ENCODE results near the gene DNAJC5.

The DNAJC5 gene

DNA sequence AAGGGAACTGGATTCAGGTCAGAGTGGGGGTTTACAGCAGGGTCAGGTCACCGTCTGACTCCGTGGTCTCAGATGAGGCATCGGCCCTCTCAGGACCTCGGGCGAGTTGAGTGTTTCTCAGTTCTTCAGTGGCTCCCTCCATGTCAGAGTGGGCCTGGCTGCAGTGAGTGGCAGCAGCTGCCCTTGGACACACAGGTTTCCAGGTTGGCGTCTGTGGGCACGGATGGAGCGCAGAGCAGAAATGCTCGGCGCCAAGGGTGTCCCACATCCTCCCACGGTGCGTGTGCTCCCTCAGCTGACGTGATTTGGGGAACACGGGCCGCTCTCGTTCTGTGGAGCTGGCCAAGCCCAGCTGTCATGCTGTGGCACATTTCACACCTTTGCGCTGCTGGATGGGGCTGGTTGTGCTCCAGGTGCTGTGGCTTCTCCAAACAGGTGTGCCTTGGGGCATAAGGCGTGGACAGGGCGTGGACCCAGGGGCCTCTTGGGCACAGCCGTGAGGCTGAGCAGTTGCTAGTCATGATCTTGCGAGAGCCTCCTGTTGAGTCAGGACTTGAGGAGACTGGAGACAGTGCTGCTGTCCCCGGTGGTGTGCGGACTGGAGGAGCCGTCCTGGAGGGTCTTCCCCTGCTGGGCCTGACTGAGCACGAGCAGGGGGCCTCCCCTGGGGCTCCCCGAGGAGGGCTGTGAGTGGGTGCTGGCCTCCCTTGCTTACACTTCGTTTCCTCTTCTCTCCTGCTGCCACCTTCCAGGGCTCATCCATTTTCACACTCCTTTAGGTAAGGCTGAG lies 9.5 kb upstream of the DNAJC5 start:
- Histone ChIP-seq H3K27ac (ENCODE audit: low read depth, low read length) (no peak overlapping the region), H2AK5ac (ENCODE audit: low read length) (no peak overlapping the region)
- DNase-seq = no peak

DNA sequence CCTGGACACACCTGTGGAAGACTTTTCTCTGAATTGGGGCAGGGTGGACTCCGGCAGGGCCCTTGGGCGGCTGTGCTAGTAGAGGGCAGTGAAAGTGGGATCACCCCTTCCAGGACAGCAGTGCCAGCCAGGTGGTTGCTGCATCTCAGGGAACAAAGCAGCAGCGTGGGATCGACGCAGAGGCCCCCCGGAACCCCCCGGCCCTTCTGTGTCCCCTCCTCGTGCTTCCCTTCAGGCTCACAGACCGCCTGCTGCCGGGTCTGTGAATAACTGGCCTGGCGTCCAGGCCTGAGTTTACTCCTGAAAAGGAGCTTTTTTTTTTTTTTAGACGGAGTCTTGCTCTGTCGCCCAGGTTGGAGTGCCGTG lies 8.9 kb upstream of the DNAJC5 start:
- DNase-seq = no peak
- H3K36me3 ChIP-seq (ENCODE audit: control insufficient read depth, insufficient read depth, low read length) = peaks cover 19% of the 10 kb centered on the region

More for the DNA sequence above, 9.5 kb upstream of the DNAJC5 start:
- Histone ChIP-seq H3K36me3 (ENCODE audit: control insufficient read depth, insufficient read depth, low read length) (peaks cover 17% of the 10 kb centered on the region), H2BK5ac (ENCODE audit: low read length) (no peak overlapping the region), H3K79me2 (ENCODE audit: control insufficient read depth, insufficient read depth, low read length) (peaks cover 2% of the 10 kb centered on the region), H3K4me1 (ENCODE audit: control insufficient read depth, low read depth, low read length) (no peaks in the 10 kb centered on the region), H3K4me2 (ENCODE audit: low read length) (no peak overlapping the region), H3K27me3 (ENCODE audit: insufficient read depth, low read length, poor library complexity) (no peaks in the 10 kb centered on the region), H3K4me3 (ENCODE audit: low read length) (no peak overlapping the region), H3K18ac (ENCODE audit: low read length) (no peak overlapping the region), H3K56ac (ENCODE audit: low read length) (no peak overlapping the region), H4K8ac (ENCODE audit: low read depth, low read length) (no peak overlapping the region), H4K5ac (ENCODE audit: low read length) (no peak overlapping the region), H3K79me1 (ENCODE audit: low read length) (peaks cover 5% of the 10 kb centered on the region), H2BK120ac (ENCODE audit: low read depth, low read length) (no peak overlapping the region), H3K9ac (ENCODE audit: low read length) (no peak overlapping the region), H2BK15ac (replicated peaks; ENCODE audit: low read depth) (no peak overlapping the region), H3K4ac (ENCODE audit: low read depth, low read length) (no peak overlapping the region), H3K23ac (ENCODE audit: low read length) (no peak overlapping the region)
- no CpG with 5 or more reads among the region's 27 CpGs for WGBS (ENCODE audit: extremely low coverage, insufficient coverage, low lambda C conversion rate)

GRCh38 chr20:63886921-63887320 lies 8.0 kb upstream of the DNAJC5 start:
- H2BK15ac ChIP-seq (replicated peaks; ENCODE audit: low read depth) = no peak overlapping the region
- no peak overlapping the region for H3K9ac ChIP-seq (ENCODE audit: low read length)
- H3K56ac ChIP-seq (ENCODE audit: low read length) = no peak overlapping the region
- H3K4me3 ChIP-seq (ENCODE audit: low read length) = no peak overlapping the region
- no peak overlapping the region for H4K5ac ChIP-seq (ENCODE audit: low read length)
- DNase-seq = no peak
- no peaks in the 10 kb centered on the region for H3K4me1 ChIP-seq (ENCODE audit: control insufficient read depth, low read depth, low read length)
- no peaks in the 10 kb centered on the region for H3K27me3 ChIP-seq (ENCODE audit: insufficient read depth, low read length, poor library complexity)
- no peak overlapping the region for H2AK5ac ChIP-seq (ENCODE audit: low read length)
- H3K79me2 ChIP-seq (ENCODE audit: control insufficient read depth, insufficient read depth, low read length) = peaks cover 2% of the 10 kb centered on the region
- no peak overlapping the region for H3K18ac ChIP-seq (ENCODE audit: low read length)
- WGBS (ENCODE audit: extremely low coverage, insufficient coverage, low lambda C conversion rate) = no CpG with 5 or more reads among the region's 11 CpGs
- no peak overlapping the region for H2BK120ac ChIP-seq (ENCODE audit: low read depth, low read length)
- no peak overlapping the region for H3K4ac ChIP-seq (ENCODE audit: low read depth, low read length)
- peaks cover 22% of the 10 kb centered on the region for H3K36me3 ChIP-seq (ENCODE audit: control insufficient read depth, insufficient read depth, low read length)
- H3K27ac ChIP-seq (ENCODE audit: low read depth, low read length) = no peak overlapping the region
- no peak overlapping the region for H3K4me2 ChIP-seq (ENCODE audit: low read length)
- no peak overlapping the region for H3K23ac ChIP-seq (ENCODE audit: low read length)
- H4K8ac ChIP-seq (ENCODE audit: low read depth, low read length) = no peak overlapping the region
- peaks cover 3% of the 10 kb centered on the region for H3K79me1 ChIP-seq (ENCODE audit: low read length)
- no peak overlapping the region for H2BK5ac ChIP-seq (ENCODE audit: low read length)

More for the DNA sequence above, 8.9 kb upstream of the DNAJC5 start:
- WGBS (ENCODE audit: extremely low coverage, insufficient coverage, low lambda C conversion rate) = no CpG with 5 or more reads among the region's 14 CpGs
- H3K4me2 ChIP-seq (ENCODE audit: low read length) = no peak overlapping the region
- no peak overlapping the region for H4K8ac ChIP-seq (ENCODE audit: low read depth, low read length)
- H4K5ac ChIP-seq (ENCODE audit: low read length) = no peak overlapping the region
- no peaks in the 10 kb centered on the region for H3K4me1 ChIP-seq (ENCODE audit: control insufficient read depth, low read depth, low read length)
- no peak overlapping the region for H3K9ac ChIP-seq (ENCODE audit: low read length)
- H2BK5ac ChIP-seq (ENCODE audit: low read length) = no peak overlapping the region
- no peak overlapping the region for H2AK5ac ChIP-seq (ENCODE audit: low read length)
- H3K4ac ChIP-seq (ENCODE audit: low read depth, low read length) = no peak overlapping the region
- H3K27ac ChIP-seq (ENCODE audit: low read depth, low read length) = no peak overlapping the region
- no peak overlapping the region for H3K18ac ChIP-seq (ENCODE audit: low read length)
- H2BK15ac ChIP-seq (replicated peaks; ENCODE audit: low read depth) = no peak overlapping the region
- no peak overlapping the region for H3K4me3 ChIP-seq (ENCODE audit: low read length)
- peaks cover 2% of the 10 kb centered on the region for H3K79me2 ChIP-seq (ENCODE audit: control insufficient read depth, insufficient read depth, low read length)
- no peak overlapping the region for H3K56ac ChIP-seq (ENCODE audit: low read length)
- H3K79me1 ChIP-seq (ENCODE audit: low read length) = peaks cover 5% of the 10 kb centered on the region
- no peak overlapping the region for H2BK120ac ChIP-seq (ENCODE audit: low read depth, low read length)
- H3K27me3 ChIP-seq (ENCODE audit: insufficient read depth, low read length, poor library complexity) = no peaks in the 10 kb centered on the region
- H3K23ac ChIP-seq (ENCODE audit: low read length) = no peak overlapping the region

GRCh38 chr20:63889241-63890200 lies 5.4 kb upstream of the DNAJC5 start:
- H3K4me2 ChIP-seq (ENCODE audit: low read length) = no peak overlapping the region
- WGBS (ENCODE audit: extremely low coverage, insufficient coverage, low lambda C conversion rate) = no CpG with 5 or more reads among the region's 25 CpGs
- no peaks in the 10 kb centered on the region for H3K27me3 ChIP-seq (ENCODE audit: insufficient read depth, low read length, poor library complexity)
- H2BK5ac ChIP-seq (ENCODE audit: low read length) = no peak overlapping the region
- no peak for DNase-seq
- H3K27ac ChIP-seq (ENCODE audit: low read depth, low read length) = no peak overlapping the region
- no peak overlapping the region for H2BK120ac ChIP-seq (ENCODE audit: low read depth, low read length)
- H4K5ac ChIP-seq (ENCODE audit: low read length) = no peak overlapping the region
- H3K9ac ChIP-seq (ENCODE audit: low read length) = no peak overlapping the region
- H2BK15ac ChIP-seq (replicated peaks; ENCODE audit: low read depth) = no peak overlapping the region
- H3K4ac ChIP-seq (ENCODE audit: low read depth, low read length) = no peak overlapping the region
- H2AK5ac ChIP-seq (ENCODE audit: low read length) = no peak overlapping the region
- H3K4me1 ChIP-seq (ENCODE audit: control insufficient read depth, low read depth, low read length) = peaks cover 2% of the 10 kb centered on the region
- H3K56ac ChIP-seq (ENCODE audit: low read length) = no peak overlapping the region
- H3K79me1 ChIP-seq (ENCODE audit: low read length) = peaks cover 2% of the 10 kb centered on the region
- H3K79me2 ChIP-seq (ENCODE audit: control insufficient read depth, insufficient read depth, low read length) = peaks cover 2% of the 10 kb centered on the region
- peaks cover 16% of the 10 kb centered on the region for H3K36me3 ChIP-seq (ENCODE audit: control insufficient read depth, insufficient read depth, low read length)
- H3K18ac ChIP-seq (ENCODE audit: low read length) = no peak overlapping the region
- H3K23ac ChIP-seq (ENCODE audit: low read length) = no peak overlapping the region
- H3K4me3 ChIP-seq (ENCODE audit: low read length) = no peak overlapping the region
- no peak overlapping the region for H4K8ac ChIP-seq (ENCODE audit: low read depth, low read length)

DNA sequence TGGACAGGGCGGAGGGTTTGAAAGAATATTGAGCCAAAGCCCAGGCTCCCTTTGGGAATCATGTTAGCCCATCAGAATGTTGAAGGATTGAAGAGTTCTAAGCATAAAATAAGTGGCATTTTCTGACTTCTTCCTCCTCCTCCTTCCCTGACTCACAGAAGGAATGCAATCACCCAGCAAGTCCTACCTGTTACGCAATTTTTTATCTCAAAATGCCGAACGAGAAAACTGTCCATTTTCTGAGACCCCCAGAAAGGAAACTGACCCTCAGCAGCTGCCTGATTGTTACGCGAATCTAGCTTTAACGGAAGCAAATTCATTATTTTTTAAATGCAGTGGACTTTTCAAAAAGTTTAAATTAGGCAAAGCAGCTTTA lies 4.7 kb upstream of the DNAJC5 start:
- no CpG with 5 or more reads among the region's 7 CpGs for WGBS (ENCODE audit: extremely low coverage, insufficient coverage, low lambda C conversion rate)
- Histone ChIP-seq H3K56ac (ENCODE audit: low read length) (no peak overlapping the region), H2BK120ac (ENCODE audit: low read depth, low read length) (no peak overlapping the region), H3K27me3 (ENCODE audit: insufficient read depth, low read length, poor library complexity) (no peaks in the 10 kb centered on the region), H3K4ac (ENCODE audit: low read depth, low read length) (no peak overlapping the region), H2AK5ac (ENCODE audit: low read length) (no peak overlapping the region), H3K79me2 (ENCODE audit: control insufficient read depth, insufficient read depth, low read length) (no peaks in the 10 kb centered on the region), H4K8ac (ENCODE audit: low read depth, low read length) (no peak overlapping the region), H3K18ac (ENCODE audit: low read length) (no peak overlapping the region), H3K36me3 (ENCODE audit: control insufficient read depth, insufficient read depth, low read length) (peaks cover 13% of the 10 kb centered on the region), H3K23ac (ENCODE audit: low read length) (no peak overlapping the region), H2BK5ac (ENCODE audit: low read length) (no peak overlapping the region), H3K27ac (ENCODE audit: low read depth, low read length) (no peak overlapping the region), H3K4me2 (ENCODE audit: low read length) (no peak overlapping the region), H3K79me1 (ENCODE audit: low read length) (peaks cover 2% of the 10 kb centered on the region), H4K5ac (ENCODE audit: low read length) (no peak overlapping the region), H2BK15ac (replicated peaks; ENCODE audit: low read depth) (no peak overlapping the region), H3K4me1 (ENCODE audit: control insufficient read depth, low read depth, low read length) (peaks cover 2% of the 10 kb centered on the region), H3K9ac (ENCODE audit: low read length) (no peak overlapping the region), H3K4me3 (ENCODE audit: low read length) (no peak overlapping the region)
- no peak for DNase-seq
